Activated T-helper 17 cell treated with anti-CD3 and anti-CD28 coated beads, Interleukin-2, amount 50 U/mL, for 72 hours (primary cell): Measurements from ENCODE around the gene HOXC5. TPM values are rescaled to one million over a fixed set of nuclear protein-coding genes. Genes with fewer than 3 reads are reported as not detected.

Experiments
- ATAC-seq: fragments of 150-1000 bp; cut with Tn5 transposase; replicated peaks from 2 replicates; pipeline ENCODE4 v1.10.0; 2021; ENCODE audit warnings: mild to moderate bottlenecking, moderate library complexity
- H3K27ac Mint-ChIP-seq: one replicate; pipeline ENCODE4 v1.8.0; 2022; ENCODE audit warnings: mixed read lengths
- H3K27me3 Mint-ChIP-seq: one replicate; pipeline ENCODE4 v1.8.0; 2022; ENCODE audit warnings: mixed read lengths
- H3K36me3 Mint-ChIP-seq: one replicate; pipeline ENCODE4 v1.8.0; 2022; ENCODE audit warnings: low read depth, mild to moderate bottlenecking, mixed read lengths
- H3K4me1 Mint-ChIP-seq: one replicate; pipeline ENCODE4 v1.8.0; 2022; ENCODE audit warnings: mixed read lengths
- H3K4me3 Mint-ChIP-seq: one replicate; pipeline ENCODE4 v1.8.0; 2022; ENCODE audit warnings: mild to moderate bottlenecking, mixed read lengths
- H3K9me3 Mint-ChIP-seq: one replicate; pipeline ENCODE4 v1.8.0; 2022; ENCODE audit warnings: mixed read lengths
- total RNA-seq, 2 donors: library from RNA; stranded (reverse); gene quantifications; one replicate each; pipeline ENCODE4 v1.2.3, GENCODE V29; 2022

HOXC5 gene
- total RNA-seq, 2 donors from 2014 or later = not detected

DNA sequence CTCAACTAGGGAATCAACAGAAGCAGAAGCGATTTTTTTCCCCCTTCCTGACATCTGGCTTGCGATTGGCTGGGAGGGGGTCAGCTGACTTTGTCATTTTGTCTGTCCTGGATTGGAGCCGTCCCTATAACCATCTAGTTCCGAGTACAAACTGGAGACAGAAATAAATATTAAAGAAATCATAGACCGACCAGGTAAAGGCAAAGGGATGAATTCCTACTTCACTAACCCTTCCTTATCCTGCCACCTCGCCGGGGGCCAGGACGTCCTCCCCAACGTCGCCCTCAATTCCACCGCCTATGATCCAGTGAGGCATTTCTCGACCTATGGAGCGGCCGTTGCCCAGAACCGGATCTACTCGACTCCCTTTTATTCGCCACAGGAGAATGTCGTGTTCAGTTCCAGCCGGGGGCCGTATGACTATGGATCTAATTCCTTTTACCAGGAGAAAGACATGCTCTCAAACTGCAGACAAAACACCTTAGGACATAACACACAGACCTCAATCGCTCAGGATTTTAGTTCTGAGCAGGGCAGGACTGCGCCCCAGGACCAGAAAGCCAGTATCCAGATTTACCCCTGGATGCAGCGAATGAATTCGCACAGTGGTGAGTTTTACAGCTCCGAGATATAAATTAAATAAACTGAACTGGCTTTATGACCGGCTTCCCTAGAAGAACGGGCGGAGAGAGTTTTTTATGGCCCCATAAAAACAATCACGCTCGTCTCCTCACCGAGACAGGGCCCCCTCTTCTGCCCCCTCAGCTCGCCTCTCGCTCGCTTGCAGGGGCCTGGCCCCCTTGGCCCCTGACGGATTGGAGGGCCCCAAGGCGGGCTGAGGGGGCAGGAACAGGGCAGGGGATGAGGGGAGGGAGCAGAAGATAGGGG, 4.3 kb upstream of the HOXC5 start, which contains the start of gene HOXC6:
Gene HOXC6, plus strand, starts transcription at position 127 of the 888 bp plus-strand sequence. Its CDS starts 82 bp downstream, at position 209.
- ATAC-seq = no peak
- H3K27me3 Mint-ChIP-seq = peaks cover 61% of the 10 kb centered on the region
- no peaks in the 10 kb centered on the region for H3K4me1 Mint-ChIP-seq
- no peak within 1 kb of the TSS for H3K27ac Mint-ChIP-seq
- H3K9me3 Mint-ChIP-seq = no peaks in the 10 kb centered on the region
- H3K36me3 Mint-ChIP-seq = peaks cover 11% of the 10 kb centered on the region
- no peak within 1 kb of the TSS for H3K4me3 Mint-ChIP-seq

DNA sequence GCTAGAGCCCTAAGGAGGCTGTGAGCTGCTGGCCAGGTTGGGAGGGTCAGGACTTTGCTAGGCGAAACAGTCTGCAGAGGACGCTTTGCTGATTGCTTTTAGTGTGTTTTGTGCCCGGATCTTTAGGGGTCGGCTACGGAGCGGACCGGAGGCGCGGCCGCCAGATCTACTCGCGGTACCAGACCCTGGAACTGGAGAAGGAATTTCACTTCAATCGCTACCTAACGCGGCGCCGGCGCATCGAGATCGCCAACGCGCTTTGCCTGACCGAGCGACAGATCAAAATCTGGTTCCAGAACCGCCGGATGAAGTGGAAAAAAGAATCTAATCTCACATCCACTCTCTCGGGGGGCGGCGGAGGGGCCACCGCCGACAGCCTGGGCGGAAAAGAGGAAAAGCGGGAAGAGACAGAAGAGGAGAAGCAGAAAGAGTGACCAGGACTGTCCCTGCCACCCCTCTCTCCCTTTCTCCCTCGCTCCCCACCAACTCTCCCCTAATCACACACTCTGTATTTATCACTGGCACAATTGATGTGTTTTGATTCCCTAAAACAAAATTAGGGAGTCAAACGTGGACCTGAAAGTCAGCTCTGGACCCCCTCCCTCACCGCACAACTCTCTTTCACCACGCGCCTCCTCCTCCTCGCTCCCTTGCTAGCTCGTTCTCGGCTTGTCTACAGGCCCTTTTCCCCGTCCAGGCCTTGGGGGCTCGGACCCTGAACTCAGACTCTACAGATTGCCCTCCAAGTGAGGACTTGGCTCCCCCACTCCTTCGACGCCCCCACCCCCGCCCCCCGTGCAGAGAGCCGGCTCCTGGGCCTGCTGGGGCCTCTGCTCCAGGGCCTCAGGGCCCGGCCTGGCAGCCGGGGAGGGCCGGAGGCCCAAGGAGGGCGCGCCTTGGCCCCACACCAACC, 3.1 kb upstream of the HOXC5 start:
- peaks cover 12% of the 10 kb centered on the region for H3K36me3 Mint-ChIP-seq
- H3K27me3 Mint-ChIP-seq = peaks cover 56% of the 10 kb centered on the region
- H3K4me1 Mint-ChIP-seq = no peaks in the 10 kb centered on the region
- ATAC-seq = no peak
- no peaks in the 10 kb centered on the region for H3K9me3 Mint-ChIP-seq
- no peak overlapping the region for H3K4me3 Mint-ChIP-seq
- H3K27ac Mint-ChIP-seq = no peak overlapping the region

DNA sequence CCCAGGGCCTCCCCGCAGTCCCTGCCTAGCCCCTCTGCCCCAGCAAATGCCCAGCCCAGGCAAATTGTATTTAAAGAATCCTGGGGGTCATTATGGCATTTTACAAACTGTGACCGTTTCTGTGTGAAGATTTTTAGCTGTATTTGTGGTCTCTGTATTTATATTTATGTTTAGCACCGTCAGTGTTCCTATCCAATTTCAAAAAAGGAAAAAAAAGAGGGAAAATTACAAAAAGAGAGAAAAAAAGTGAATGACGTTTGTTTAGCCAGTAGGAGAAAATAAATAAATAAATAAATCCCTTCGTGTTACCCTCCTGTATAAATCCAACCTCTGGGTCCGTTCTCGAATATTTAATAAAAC, 2.4 kb upstream of the HOXC5 start:
- Mint-ChIP-seq H3K36me3 (peaks cover 17% of the 10 kb centered on the region), H3K9me3 (no peaks in the 10 kb centered on the region), H3K4me3 (no peak overlapping the region), H3K27me3 (peaks cover 62% of the 10 kb centered on the region), H3K4me1 (no peaks in the 10 kb centered on the region), H3K27ac (no peak overlapping the region)
- ATAC-seq = no peak

DNA sequence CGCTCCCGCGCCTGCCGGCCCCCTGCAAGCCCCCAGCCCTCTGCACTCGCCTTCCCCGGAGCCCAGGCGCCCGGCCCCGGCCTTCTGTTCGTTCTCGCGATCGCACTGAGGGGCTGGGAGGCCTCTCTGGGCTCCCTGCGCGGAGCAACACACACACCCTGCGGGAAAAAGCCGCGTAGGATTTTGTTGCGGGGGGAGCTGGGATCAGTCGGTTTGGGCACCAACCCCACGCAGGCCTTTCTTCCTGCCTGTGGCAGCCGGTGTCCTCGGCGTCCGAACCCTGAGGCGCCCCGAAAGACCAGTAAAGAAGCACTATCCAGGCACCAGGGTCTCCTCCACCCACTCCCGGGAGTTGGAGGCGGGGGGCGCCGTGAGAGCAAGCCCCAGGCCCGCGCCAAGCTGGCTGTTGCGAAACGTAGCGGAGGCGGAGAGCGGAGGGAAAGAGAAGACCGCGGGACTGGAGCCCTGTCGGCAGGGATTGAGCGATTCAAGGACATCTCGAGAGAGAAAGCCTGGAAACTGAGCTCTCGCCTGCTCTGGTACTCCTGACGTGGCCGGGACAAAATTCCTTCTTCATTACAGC, 1.9 kb upstream of the HOXC5 start:
- no peak for ATAC-seq
- H3K36me3 Mint-ChIP-seq = peaks cover 17% of the 10 kb centered on the region
- no peaks in the 10 kb centered on the region for H3K4me1 Mint-ChIP-seq
- H3K27ac Mint-ChIP-seq = no peak overlapping the region
- H3K9me3 Mint-ChIP-seq = no peaks in the 10 kb centered on the region
- peaks cover 63% of the 10 kb centered on the region for H3K27me3 Mint-ChIP-seq
- H3K4me3 Mint-ChIP-seq = no peak overlapping the region

DNA sequence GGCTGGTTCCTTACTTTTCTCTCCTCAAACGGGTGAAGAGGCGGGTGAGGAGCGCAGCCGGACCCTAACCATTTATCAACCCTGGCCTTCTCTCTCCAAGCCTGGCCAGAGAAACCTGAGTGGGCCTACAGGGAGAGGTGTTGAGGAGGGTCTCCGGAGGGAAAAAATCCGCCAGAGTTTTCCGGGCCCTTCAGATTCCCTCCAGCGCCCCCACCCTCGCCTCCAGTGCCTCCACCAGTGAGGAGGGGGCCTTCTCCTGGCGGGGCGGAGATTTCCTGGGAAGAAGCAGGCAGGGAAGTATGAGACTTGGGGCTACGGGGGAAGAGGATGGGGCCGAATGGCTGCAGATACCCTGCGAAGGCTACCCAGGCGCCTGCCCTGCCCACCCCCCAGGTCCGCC, 1.4 kb upstream of the HOXC5 start:
- H3K36me3 Mint-ChIP-seq = peaks cover 17% of the 10 kb centered on the region
- H3K4me1 Mint-ChIP-seq = no peaks in the 10 kb centered on the region
- H3K4me3 Mint-ChIP-seq = no peak overlapping the region
- ATAC-seq = no peak
- no peaks in the 10 kb centered on the region for H3K9me3 Mint-ChIP-seq
- no peak overlapping the region for H3K27ac Mint-ChIP-seq
- peaks cover 62% of the 10 kb centered on the region for H3K27me3 Mint-ChIP-seq

DNA sequence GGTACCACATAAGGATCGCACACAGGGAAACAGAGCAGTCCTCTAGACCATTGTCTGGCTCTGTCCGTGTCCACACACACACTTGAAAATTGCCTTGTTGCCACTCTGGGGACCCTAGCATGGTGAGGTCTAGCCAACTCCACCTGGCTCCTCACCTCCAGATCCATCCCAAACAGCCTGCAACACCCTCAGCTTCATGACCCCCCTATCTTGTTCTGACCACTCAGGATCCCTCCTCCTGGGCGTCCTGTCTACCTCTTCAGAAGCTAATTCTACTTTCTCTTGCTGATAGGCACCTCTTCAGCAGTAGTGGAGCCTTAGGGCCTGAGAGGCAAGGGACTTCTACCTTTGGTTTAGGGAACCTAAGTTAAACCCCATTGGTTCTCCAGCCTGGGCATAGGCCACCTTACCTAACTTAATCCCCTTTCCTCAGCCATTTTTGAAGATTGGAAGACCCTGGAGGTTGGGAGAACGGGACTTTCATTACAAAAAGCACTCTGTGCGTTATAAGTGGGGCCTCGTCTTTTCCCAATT, 697 bp upstream of the HOXC5 start:
- H3K4me3 Mint-ChIP-seq = no peak overlapping the region
- H3K4me1 Mint-ChIP-seq = no peaks in the 10 kb centered on the region
- no peak for ATAC-seq
- no peaks in the 10 kb centered on the region for H3K9me3 Mint-ChIP-seq
- no peak overlapping the region for H3K27ac Mint-ChIP-seq
- peaks cover 17% of the 10 kb centered on the region for H3K36me3 Mint-ChIP-seq
- peaks cover 57% of the 10 kb centered on the region for H3K27me3 Mint-ChIP-seq

DNA sequence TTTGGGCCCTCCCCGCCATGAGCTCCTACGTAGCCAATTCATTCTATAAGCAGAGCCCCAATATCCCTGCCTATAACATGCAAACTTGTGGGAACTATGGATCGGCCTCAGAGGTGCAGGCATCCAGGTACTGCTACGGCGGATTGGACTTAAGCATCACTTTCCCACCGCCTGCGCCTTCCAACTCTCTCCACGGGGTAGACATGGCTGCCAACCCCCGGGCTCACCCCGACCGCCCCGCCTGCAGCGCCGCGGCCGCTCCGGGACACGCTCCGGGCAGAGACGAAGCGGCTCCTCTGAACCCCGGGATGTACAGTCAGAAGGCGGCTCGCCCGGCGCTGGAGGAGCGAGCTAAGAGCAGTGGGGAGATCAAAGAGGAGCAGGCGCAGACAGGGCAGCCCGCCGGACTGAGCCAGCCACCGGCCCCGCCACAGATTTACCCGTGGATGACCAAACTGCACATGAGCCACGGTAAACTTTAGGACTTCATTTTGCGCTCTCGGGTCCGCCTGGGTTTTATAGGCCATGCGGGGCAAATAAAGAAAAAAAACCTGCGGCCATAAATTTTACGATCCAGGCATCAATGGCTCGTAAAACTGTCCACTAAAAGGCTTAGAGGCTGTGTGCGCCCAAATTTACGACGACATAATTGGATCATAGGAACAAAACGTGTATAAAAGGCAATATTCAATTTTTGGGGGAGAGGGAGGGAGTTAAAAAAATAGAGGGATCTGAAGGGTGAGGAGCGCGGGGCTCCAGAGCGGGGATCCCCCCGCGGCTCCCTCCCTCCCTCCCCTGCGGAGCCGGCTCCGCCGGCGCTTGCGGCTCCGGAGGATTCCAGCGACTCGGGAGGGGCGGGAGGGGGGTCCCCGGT, 493 bp downstream of the HOXC5 start:
- Mint-ChIP-seq H3K27ac (no peak overlapping the region), H3K4me3 (peak overlapping the region; percentile 21), H3K27me3 (peaks cover 59% of the 10 kb centered on the region)

DNA sequence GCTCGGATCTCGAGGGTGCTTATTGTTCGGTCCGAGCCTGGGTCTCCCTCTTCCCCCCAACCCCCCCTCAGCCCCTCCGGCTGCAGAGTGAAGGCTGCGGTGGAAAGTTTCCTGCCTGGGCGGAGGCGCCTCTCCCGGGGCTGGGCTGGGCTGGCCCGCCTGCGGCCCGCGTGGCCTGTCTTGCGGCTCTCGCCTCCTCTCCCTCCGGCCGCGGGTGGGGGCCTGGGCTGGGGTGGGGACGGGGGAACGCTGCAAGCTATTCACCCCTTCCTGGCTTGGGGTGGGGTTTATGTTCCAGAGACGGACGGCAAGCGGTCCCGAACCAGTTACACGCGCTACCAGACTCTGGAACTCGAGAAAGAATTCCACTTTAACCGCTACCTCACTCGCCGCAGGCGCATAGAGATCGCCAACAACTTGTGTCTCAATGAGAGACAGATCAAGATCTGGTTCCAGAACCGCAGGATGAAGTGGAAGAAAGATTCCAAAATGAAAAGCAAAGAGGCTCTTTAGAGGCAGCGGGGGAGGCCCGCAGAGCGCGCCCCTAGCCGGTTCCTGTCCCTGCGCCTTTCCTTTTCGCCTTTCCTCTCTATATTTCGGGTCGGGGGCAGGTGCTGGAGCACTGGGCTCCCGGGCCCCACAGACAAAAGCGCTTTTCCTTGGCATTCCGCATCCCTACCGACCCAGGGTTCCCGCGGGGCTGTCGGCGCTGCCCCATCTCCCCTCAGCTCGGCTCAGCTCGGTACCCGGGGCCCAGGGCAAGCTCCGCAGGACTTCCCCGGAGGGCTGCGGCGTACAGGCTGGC, 1.3 kb downstream of the HOXC5 start:
- H3K27me3 Mint-ChIP-seq = peaks cover 63% of the 10 kb centered on the region
- no peak for ATAC-seq
- H3K36me3 Mint-ChIP-seq = peaks cover 17% of the 10 kb centered on the region
- H3K9me3 Mint-ChIP-seq = no peaks in the 10 kb centered on the region
- H3K4me3 Mint-ChIP-seq = no peak overlapping the region
- no peaks in the 10 kb centered on the region for H3K4me1 Mint-ChIP-seq
- H3K27ac Mint-ChIP-seq = no peak overlapping the region

More for the DNA sequence above, 493 bp downstream of the HOXC5 start:
- no peaks in the 10 kb centered on the region for H3K4me1 Mint-ChIP-seq
- no peaks in the 10 kb centered on the region for H3K9me3 Mint-ChIP-seq
- peaks cover 17% of the 10 kb centered on the region for H3K36me3 Mint-ChIP-seq
- ATAC-seq = no peak

DNA sequence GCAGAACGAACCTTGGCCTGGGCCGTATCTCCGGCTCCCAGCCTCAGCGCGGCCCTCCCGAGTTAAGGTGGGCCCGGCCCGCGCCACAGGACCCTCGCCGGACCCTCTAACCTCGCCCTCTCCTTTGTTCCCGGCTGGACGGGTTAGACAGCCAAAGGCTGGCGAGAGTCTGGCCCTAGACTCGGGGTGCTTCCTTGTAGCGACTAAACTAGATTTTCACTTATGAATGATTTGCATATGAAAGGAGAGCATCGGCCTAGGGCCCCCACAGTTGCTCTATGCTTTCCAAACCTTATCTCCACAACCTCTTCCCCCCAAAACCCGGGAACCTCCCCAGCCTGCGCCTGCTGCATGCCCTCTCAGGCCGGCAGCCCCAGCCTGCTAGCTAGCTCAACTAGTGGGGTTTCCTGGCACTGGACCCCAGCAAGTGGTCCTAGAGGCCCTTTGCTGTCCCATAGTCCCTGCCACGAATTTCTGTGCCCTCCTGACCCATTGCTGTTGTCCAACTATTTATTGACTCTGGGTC, 2.0 kb downstream of the HOXC5 start:
- H3K27ac Mint-ChIP-seq = no peak overlapping the region
- ATAC-seq = no peak
- H3K4me1 Mint-ChIP-seq = no peaks in the 10 kb centered on the region
- no peaks in the 10 kb centered on the region for H3K9me3 Mint-ChIP-seq
- H3K27me3 Mint-ChIP-seq = peaks cover 69% of the 10 kb centered on the region
- peaks cover 17% of the 10 kb centered on the region for H3K36me3 Mint-ChIP-seq
- H3K4me3 Mint-ChIP-seq = no peak overlapping the region

DNA sequence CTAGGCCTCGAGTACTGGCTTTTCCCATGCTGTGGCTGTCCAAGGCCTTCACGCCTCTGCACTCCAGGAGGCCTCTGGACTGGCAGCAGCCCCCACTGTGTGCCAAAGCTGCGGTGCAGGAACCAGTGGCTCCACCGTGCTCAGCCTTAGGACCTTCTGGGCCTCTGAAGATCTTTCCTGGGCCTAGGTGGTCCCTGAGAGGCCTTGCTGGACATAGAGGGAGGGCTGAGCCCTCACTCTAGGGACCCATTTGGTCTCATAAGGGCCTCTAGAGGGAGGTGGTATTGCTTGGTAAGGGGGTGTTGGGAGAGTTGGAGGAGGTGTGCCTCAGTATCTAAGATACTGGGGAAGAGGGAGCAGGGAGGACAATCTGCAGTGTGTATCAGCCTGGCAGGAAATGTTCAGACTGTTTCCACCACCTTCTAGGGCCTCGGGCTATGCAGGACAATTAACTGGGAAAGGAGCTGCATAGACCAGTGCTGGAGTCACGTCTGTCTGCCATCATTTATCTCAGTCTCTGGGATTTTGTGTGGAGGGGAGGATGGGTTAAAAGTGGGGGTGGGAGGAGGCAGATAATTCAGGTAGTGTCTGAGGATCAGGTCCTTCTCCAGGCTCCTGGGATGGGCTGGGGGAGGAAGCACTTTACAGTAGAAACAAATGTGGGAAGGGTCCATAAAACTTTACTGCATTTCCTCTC, 2.9 kb downstream of the HOXC5 start:
- no peaks in the 10 kb centered on the region for H3K9me3 Mint-ChIP-seq
- H3K27me3 Mint-ChIP-seq = peaks cover 69% of the 10 kb centered on the region
- no peak overlapping the region for H3K4me3 Mint-ChIP-seq
- no peak for ATAC-seq
- no peaks in the 10 kb centered on the region for H3K4me1 Mint-ChIP-seq
- peaks cover 17% of the 10 kb centered on the region for H3K36me3 Mint-ChIP-seq
- H3K27ac Mint-ChIP-seq = no peak overlapping the region

DNA sequence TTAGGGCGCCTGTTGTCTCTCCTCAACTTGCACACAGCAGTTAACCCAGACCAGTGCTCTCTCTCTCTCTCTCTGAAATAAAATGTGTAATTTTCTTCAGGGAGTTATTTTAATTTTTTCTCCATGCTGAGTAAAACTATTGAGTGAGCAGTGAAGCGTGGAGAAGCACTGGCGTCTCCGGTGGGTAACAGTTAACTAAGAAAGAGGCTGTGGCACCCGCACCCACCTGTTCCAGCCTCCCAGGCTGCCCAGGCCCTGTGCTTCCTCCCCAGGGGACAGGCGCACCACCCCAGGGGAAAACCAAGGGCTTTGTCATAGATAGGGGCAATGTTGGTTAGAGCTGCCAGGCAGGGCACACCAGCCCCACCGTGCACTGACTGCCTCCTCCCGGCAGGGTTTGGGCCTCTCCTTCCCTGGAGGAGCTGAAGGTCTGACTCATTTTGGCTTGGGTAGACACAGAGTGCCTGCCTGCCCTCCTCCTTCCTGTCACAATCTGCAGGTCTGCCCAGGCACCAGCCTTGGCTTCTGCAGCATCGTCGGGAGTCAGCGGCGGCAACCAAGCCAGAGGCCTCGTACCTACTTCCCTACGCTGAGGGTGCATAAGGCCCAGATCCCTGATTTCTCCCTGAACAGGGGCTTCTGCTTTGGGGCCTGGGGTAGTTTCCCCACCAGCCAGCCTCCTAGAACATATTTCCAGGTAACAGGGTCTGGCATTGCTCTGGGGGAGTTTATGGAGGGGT, 3.9 kb downstream of the HOXC5 start:
- H3K4me3 Mint-ChIP-seq = no peak overlapping the region
- H3K36me3 Mint-ChIP-seq = peaks cover 17% of the 10 kb centered on the region
- no peaks in the 10 kb centered on the region for H3K9me3 Mint-ChIP-seq
- no peak for ATAC-seq
- H3K27me3 Mint-ChIP-seq = peaks cover 69% of the 10 kb centered on the region
- H3K4me1 Mint-ChIP-seq = no peaks in the 10 kb centered on the region
- H3K27ac Mint-ChIP-seq = no peak overlapping the region
